Measurements from ENCODE around the gene LSM3.

Gene LSM3

DNA sequence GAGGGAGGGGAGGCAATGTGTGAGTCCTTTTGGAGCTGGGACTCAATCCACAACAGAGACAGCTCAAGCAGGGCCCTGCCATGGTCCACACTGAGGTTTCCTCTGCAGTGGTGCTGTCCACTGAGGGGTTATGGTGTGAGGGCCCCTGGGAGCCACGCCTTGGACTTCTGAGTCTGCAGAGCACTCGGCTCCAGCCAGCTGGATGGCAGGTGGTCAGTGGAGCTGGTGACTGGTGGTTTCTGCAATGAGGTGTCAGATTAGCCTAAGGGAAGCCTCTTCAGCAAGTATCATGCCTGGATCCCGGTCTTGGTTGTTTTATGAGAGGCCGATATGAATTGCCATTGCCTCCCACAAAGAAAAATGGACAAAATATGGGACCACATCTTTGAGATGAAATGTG, 21.7 kb downstream of the LSM3 start:
- DNase-seq (ENCODE audit: low spot score): no peak
- in situ Hi-C loops (cut with MboI; ENCODE audit: low pct_unique_long_range_greater_than_20kb, low sequenced_read_pairs, unreplicated experiment): no loop called here
- TF ChIP-seq, protein P1, sequence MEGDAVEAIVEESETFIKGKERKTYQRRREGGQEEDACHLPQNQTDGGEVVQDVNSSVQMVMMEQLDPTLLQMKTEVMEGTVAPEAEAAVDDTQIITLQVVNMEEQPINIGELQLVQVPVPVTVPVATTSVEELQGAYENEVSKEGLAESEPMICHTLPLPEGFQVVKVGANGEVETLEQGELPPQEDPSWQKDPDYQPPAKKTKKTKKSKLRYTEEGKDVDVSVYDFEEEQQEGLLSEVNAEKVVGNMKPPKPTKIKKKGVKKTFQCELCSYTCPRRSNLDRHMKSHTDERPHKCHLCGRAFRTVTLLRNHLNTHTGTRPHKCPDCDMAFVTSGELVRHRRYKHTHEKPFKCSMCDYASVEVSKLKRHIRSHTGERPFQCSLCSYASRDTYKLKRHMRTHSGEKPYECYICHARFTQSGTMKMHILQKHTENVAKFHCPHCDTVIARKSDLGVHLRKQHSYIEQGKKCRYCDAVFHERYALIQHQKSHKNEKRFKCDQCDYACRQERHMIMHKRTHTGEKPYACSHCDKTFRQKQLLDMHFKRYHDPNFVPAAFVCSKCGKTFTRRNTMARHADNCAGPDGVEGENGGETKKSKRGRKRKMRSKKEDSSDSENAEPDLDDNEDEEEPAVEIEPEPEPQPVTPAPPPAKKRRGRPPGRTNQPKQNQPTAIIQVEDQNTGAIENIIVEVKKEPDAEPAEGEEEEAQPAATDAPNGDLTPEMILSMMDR (IDR thresholded peaks at IDR 0.05; ENCODE audit: extremely low read depth, insufficient read depth, missing control alignments): no peak

DNA sequence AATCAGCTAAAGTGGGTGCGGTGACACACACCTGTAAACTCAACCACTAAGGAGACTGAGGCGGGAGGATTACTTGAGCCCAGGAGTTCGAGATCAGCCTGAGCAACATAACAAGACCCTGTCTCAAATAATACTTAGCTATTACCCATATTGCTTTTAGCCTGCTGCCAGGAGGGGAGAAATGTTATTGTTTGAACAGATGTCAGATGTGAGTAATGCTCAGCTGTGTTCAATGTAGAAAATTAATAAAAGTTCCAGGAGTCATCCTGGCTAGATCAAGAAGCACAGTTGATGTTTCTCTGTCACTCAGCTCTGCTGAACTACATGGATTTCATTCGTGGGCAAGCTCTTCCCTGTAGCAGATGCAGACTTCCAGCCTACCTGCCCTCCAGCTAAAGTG, 22.2 kb downstream of the LSM3 start:
- TF ChIP-seq, protein P1 (IDR thresholded peaks at IDR 0.05; ENCODE audit: extremely low read depth, insufficient read depth, missing control alignments): no peak
- no peak for DNase-seq (ENCODE audit: low spot score)
- in situ Hi-C loops (cut with MboI; ENCODE audit: low pct_unique_long_range_greater_than_20kb, low sequenced_read_pairs, unreplicated experiment): no loop called here

DNA sequence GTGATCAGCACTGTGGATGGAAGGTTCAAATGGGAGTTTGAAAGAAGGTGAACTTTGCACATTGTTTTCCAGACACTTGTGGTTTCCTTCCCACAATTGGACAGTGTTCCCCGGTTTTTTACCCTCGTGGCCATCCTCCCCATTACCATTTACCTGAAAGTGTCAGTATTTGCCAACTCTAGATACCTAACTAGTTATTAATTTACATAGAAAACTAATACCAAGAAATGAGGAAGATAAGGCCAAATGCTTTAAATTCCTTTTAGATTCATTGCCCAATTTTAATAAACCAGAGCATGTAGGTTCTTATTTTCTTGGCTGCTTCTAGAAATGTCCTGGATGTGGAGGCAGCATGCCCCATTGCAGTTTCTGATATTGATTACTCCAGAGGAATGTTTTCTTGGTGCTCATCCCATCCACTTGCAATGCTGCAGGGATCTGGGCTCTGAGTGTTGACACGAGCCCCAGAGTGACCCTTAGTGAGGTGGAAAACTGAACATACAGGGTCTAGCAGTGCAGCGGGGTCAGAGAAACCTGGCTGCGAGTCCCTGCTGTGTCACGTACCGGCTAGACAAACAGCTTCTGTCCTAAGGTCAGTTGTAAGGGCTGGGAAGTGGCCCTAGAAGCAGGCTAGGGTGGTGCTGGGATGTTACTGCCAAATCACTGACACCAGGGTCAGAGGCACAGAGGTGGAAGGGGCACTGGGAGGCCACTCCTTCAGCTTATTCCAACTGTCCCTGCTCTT, 23.5 kb downstream of the LSM3 start:
- DNase-seq (ENCODE audit: low spot score): no peak
- TF ChIP-seq, protein P1 (IDR thresholded peaks at IDR 0.05; ENCODE audit: extremely low read depth, insufficient read depth, missing control alignments): no peak
- in situ Hi-C loops (cut with MboI; ENCODE audit: low pct_unique_long_range_greater_than_20kb, low sequenced_read_pairs, unreplicated experiment): no loop called here

DNA sequence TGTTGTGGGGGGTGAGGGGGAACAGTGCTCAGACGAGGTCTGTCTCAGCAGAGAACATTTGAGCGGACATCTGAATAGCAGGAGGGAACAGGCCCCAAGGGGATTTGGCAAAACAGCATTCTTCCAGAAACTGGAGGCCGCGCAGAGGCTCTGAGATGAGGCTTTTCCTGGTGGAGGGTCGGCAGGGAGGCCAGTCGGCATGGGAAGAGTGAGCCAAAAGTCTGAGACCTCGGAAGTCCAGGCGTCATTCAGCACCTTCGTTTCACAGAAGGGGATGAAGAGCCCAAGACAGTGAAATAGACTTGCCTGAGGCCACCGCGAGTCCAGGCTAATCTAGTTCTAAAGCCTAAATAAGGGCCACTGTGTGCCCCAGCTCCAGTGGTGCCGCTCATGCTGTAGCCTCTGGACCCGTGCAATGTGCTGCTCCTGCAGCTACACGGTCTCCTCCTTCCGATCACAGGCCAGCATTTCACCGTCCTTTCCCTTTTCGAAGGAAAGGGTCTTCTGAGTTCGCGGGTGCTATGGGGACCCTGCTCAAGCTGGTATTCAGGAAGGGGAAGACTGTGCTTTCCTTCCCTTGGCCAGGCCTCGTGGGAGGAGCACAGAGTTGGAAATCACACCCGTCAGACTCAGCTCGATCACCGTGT, 24.4 kb downstream of the LSM3 start:
- no peak for DNase-seq (ENCODE audit: low spot score)
- in situ Hi-C loops (cut with MboI; ENCODE audit: low pct_unique_long_range_greater_than_20kb, low sequenced_read_pairs, unreplicated experiment): no loop called here
- TF ChIP-seq, protein P1 (IDR thresholded peaks at IDR 0.05; ENCODE audit: extremely low read depth, insufficient read depth, missing control alignments): no peak

DNA sequence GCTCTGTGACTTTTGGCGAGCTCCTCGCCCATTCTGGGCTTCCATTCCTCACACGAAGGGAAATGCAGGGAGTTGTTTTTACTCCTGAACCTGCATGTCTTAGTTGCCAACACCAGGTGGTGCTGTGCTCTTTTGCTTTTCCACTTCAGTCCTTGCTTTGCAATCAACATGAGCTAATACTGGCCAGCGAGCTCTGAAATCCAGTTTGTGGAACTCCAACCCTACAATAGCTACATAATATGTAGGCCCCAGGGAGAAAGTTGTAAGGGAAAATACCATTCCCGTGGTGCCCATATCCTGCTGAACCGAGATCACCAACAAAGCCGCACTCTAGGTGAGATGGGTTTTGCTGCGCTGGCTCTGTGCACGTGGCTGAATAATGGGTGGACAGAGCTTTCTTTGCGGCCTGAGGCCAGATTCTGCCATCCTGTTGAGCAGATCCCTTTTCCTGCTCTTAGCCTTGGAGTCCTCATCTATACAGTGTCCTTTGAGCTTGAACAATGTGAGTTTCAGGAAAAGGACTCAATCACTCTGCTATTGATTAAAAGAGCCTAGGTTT, 25.0 kb downstream of the LSM3 start:
- in situ Hi-C loops (cut with MboI; ENCODE audit: low pct_unique_long_range_greater_than_20kb, low sequenced_read_pairs, unreplicated experiment): no loop called here
- TF ChIP-seq, protein P1 (IDR thresholded peaks at IDR 0.05; ENCODE audit: extremely low read depth, insufficient read depth, missing control alignments): peak; percentile 86
- DNase-seq (ENCODE audit: low spot score): peak; percentile 72

DNA sequence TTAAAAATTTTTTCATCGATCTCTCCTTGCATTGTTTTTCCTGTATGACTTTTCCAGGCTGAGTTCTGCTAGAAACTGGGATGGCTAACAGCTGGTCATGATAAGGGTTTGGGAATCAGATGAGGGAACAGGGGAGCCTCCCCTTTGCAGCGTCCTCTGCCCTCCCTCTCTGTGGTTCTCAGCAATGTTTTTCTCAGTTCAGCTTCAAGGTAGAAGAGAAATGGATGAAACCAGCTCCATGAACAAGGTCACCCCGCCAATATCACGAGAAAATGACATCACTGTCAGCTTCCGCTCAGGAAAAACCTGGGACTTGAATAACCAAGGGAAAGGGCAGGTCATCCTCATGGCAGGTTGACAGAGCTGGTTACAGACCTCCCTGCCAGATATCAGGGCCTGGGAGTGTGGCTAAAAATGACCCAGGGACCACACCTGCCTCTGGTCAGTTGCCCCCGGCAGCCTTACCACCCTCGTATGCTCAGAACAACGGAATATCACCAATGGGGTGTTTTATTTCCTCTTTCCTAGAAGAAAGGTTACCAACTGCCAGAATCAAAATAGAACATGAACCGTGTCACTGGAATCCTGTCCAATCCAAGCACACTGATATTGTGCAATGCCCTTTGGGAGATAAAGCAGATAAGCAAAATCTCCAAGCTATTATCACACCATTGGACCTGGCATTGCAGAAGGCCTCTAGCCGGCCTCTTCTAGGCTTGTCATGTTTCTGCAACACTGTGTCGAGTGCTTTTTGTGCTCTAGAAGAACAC, 26.1 kb downstream of the LSM3 start:
- TF ChIP-seq, protein P1 (IDR thresholded peaks at IDR 0.05; ENCODE audit: extremely low read depth, insufficient read depth, missing control alignments): no peak
- in situ Hi-C loops (cut with MboI; ENCODE audit: low pct_unique_long_range_greater_than_20kb, low sequenced_read_pairs, unreplicated experiment): no loop called here
- DNase-seq (ENCODE audit: low spot score): no peak
